ENCODE measurements around the gene ATP1B1.
"Not testable (repeated sequence)": the region's sequence is repeated elsewhere in the genome, so short reads cannot be mapped to it uniquely, and the experiment has no call there.

ATP1B1 gene

DNA sequence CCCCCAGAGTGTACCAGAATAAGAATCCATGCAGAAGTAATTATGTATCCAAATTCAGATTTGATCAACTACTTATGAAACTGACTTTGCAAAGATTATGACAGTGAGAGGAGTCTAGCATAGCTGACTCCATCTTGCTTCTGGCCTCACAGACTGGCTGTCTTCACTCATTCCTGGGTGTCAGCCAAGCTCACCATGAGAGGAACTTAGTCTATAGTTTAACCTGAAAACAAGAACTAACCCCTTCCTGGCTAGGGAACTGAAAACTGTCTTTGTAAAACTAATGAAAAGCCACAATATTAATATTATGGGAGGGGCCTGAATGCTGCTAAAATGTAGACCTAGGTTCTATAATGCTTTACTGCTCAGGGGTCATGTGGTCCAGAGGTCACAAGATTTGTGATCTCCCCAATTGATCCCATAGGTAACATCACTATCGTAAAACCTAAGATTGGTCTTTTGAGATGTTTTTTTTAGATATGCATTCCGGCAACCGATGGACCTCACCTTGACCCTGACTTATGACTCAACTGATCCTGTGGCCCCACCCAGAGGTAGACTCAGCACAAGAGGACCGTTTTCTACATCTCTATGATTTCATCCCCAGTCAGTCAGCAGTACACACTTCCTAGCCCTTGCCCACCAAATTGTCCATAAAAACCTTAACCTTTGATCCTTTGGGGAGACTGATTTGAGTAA, 55.2 kb downstream of the ATP1B1 start:
- H3K27me3 Mint-ChIP-seq, result no peaks in the 10 kb centered on the region

DNA sequence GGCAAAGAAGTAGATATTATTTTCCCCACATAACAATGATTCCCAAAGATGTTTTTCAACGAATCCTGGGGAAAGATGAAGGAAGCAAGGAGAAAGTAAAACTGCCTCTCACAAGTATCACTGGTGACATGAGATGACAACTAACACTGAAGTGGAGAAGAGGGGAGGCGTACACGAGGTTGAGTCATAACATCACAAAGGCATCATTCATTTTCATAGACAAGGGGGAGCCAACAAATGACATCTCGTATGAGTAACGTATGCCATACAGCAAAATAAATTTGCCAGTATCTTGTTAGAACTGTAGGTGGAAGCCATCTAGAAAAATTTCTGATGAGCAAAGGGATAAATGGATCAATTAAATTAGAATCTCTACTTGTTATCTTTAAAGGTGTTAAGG, 56.6 kb downstream of the ATP1B1 start:
- ATAC-seq (replicated peaks; ENCODE audit: extremely low read depth, poor library complexity, severe bottlenecking) (no peak), DNase-seq (ENCODE audit: low spot score in 2 of 2) (no peak)
- Mint-ChIP-seq H3K27me3 (no peaks in the 10 kb centered on the region), H3K9me3 (no peaks in the 10 kb centered on the region), H3K36me3 (ENCODE audit: insufficient read depth) (no peaks in the 10 kb centered on the region), H3K4me3 (no peak overlapping the region), H3K4me1 (no peaks in the 10 kb centered on the region), H3K27ac (ENCODE audit: low read depth) (no peak overlapping the region)

More for the DNA sequence above, 55.2 kb downstream of the ATP1B1 start:
- Mint-ChIP-seq H3K4me1 (no peaks in the 10 kb centered on the region), H3K4me3 (no peak overlapping the region), H3K9me3 (no peaks in the 10 kb centered on the region), H3K27ac (ENCODE audit: low read depth) (no peak overlapping the region), H3K36me3 (ENCODE audit: insufficient read depth) (no peaks in the 10 kb centered on the region)
- ATAC-seq (replicated peaks; ENCODE audit: extremely low read depth, poor library complexity, severe bottlenecking) (no peak), DNase-seq (ENCODE audit: low spot score in 2 of 2) (no peak)

DNA sequence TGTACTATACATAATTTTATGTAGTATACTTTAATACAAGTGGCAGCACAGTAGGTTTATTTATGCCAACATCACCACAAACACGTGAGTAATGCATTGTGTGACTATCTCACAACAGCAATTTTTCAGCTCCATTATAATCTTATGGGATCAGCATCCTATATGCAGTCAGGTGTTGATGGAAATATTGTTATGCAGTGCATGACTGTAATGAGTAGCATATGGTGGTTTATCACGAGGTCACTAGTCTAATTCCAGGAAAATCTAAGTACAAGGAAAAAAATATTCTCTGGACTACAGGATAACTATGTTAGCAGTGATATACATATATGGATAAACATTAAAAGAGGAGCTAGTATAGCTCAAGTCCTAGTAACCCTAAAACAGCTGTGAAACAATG, 69.0 kb downstream of the ATP1B1 start:
- DNase-seq (ENCODE audit: low spot score in 2 of 2) (no peak), ATAC-seq (replicated peaks; ENCODE audit: extremely low read depth, poor library complexity, severe bottlenecking) (no peak)
- peak overlapping the region; percentile 62 for H3K27ac Mint-ChIP-seq (ENCODE audit: low read depth)
- H3K4me1 Mint-ChIP-seq, result no peaks in the 10 kb centered on the region
- no peaks in the 10 kb centered on the region for H3K27me3 Mint-ChIP-seq
- no peak overlapping the region for H3K4me3 Mint-ChIP-seq
- H3K36me3 Mint-ChIP-seq (ENCODE audit: insufficient read depth), result peaks cover 2% of the 10 kb centered on the region
- H3K9me3 Mint-ChIP-seq, result no peaks in the 10 kb centered on the region

DNA sequence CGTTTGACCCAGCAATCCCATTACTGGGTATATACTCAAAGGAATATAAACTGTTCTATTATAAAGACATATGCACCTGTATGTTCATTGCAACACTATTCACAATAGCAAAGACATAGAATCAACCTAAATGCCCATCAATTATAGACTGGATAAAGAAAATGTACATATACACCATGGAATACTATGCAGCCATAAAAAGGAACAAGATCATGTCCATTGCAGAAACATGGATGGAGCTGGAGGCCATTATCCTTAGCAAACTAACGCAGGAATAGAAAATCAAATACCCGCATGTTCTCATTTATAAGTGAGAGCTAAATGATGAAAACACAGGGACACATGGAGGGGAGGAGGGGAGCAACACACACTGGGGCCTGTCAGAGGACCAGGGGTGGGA, 72.9 kb downstream of the ATP1B1 start:
- H3K4me3 Mint-ChIP-seq; H3K27ac Mint-ChIP-seq (ENCODE audit: low read depth); ATAC-seq (replicated peaks; ENCODE audit: extremely low read depth, poor library complexity, severe bottlenecking); H3K36me3 Mint-ChIP-seq (ENCODE audit: insufficient read depth); H3K4me1 Mint-ChIP-seq; H3K9me3 Mint-ChIP-seq; DNase-seq (ENCODE audit: low spot score in 2 of 2); H3K27me3 Mint-ChIP-seq: not testable (repeated sequence)

DNA sequence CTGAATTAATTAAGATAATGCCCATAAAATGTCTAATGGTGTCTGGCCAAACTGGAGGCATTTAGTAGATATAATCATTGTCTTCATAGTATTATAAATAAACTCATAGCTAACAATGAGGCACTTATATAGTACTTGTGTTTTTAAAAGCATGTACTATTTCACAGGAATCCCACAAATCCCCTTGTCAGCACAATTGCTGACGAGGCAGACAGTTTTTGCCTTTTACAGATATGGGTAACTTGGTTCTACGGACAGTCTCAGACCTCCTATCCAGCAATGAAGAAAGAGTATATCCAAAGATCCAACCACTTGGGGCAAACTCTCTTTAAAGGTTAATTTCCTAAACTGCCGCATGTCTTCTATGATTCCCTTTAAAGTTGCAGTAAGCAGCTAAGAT, 73.7 kb downstream of the ATP1B1 start:
- H3K36me3 Mint-ChIP-seq (ENCODE audit: insufficient read depth), result no peaks in the 10 kb centered on the region
- no peaks in the 10 kb centered on the region for H3K9me3 Mint-ChIP-seq
- DNase-seq (ENCODE audit: low spot score in 2 of 2), result no peak
- H3K27ac Mint-ChIP-seq (ENCODE audit: low read depth), result no peak overlapping the region
- H3K27me3 Mint-ChIP-seq, result no peaks in the 10 kb centered on the region
- no peak for ATAC-seq (replicated peaks; ENCODE audit: extremely low read depth, poor library complexity, severe bottlenecking)
- H3K4me1 Mint-ChIP-seq, result no peaks in the 10 kb centered on the region
- no peak overlapping the region for H3K4me3 Mint-ChIP-seq

Data from central memory CD8-positive, alpha-beta T cell (primary cell).